Breast epithelium (tissue), 4 donors: ENCODE results near the gene C9orf152. TPM values are rescaled to one million over a fixed set of nuclear protein-coding genes. Genes with fewer than 3 reads are reported as not detected.
"Not testable (repeated sequence)": the region's sequence is repeated elsewhere in the genome, so short reads cannot be mapped to it uniquely, and the experiment has no call there.

ENCODE experiments used
- DNase-seq, 2 donors: peaks; one replicate each; pipeline ENCODE4 v3.0.0-alpha.2; 2019; ENCODE audit warnings: low spot score in 2 of 2
- H3K27ac ChIP-seq, 2 donors: fragments of 200-600 bp; sonication (generic) in 1 of 2; one replicate each; pipeline ENCODE4 v1.5.1; 2016 to 2019; ENCODE audit warnings: mild to moderate bottlenecking in 1 of 2
- H3K27me3 ChIP-seq, 2 donors: fragments of 200-600 bp; sonication (generic) in 1 of 2; one replicate each; pipeline versions ENCODE4 v1.5.1 to v1.6.0; 2017 to 2019; ENCODE audit warnings: control low read depth in 1 of 2, mild to moderate bottlenecking in 1 of 2
- H3K36me3 ChIP-seq: fragments of 200-600 bp; one replicate; pipeline ENCODE4 v1.5.1; 2019
- H3K4me1 ChIP-seq, 2 donors: fragments of 200-600 bp; sonication (generic); one replicate each; pipeline ENCODE4 v1.5.1; 2016 to 2019; ENCODE audit warnings: control low read depth in 1 of 2
- H3K4me3 ChIP-seq, 3 donors: fragments of 200-600 bp; sonication (generic); 1 replicate in 2 of 3; 2 replicates in 1 of 3; pipeline ENCODE4 v1.5.1; 2016 to 2019; ENCODE audit warnings: mild to moderate bottlenecking in 3 of 3, moderate library complexity in 2 of 3
- H3K9me3 ChIP-seq, 2 donors: fragments of 200-600 bp; sonication (generic) in 1 of 2; one replicate each; pipeline ENCODE4 v1.5.1; 2016 to 2019; ENCODE audit warnings: control low read depth in 1 of 2
- CTCF ChIP-seq, 3 donors: fragments of 450-650 bp; IDR thresholded peaks; one replicate each; pipeline ENCODE4 v1.5.1; 2016 to 2017; ENCODE audit warnings: antibody characterized with exemption in 3 of 3, mild to moderate bottlenecking in 3 of 3, moderate library complexity in 3 of 3
- POLR2A ChIP-seq: fragments of 450-650 bp; IDR thresholded peaks from one replicate; pipeline ENCODE4 v1.6.1; 2016; ENCODE audit warnings: antibody characterized with exemption, mild to moderate bottlenecking, moderate library complexity
- POLR2AphosphoS5 ChIP-seq, 3 donors: sonication (generic); formaldehyde crosslinking; IDR thresholded peaks; one replicate each; pipeline ENCODE4 v1.6.1; 2017; ENCODE audit warnings: antibody characterized with exemption in 3 of 3
- intact Hi-C: fragments of 100-400 bp; cut with DNase I; formaldehyde crosslinking; loops from one replicate; pipeline ENCODE4 v1.15.1; 2023; ENCODE audit warnings: low total_unique reads
- total RNA-seq, 3 donors: library from RNA; depleted of rRNA; stranded (reverse); fragments of >200 nt; gene quantifications; one replicate each; pipeline ENCODE4 v1.1.0, GENCODE V29; 2016

The C9orf152 gene
- total RNA-seq, 3 donors from 2014 or later: 7.9 to 10.2 TPM; not detected in 1

GRCh38 chr9:110255034-110255462 lies 47.1 kb upstream of the C9orf152 start:
- Histone ChIP-seq H3K27me3 (no peaks in the 10 kb centered on the region), H3K9me3 (no peaks in the 10 kb centered on the region), H3K27ac (peak overlapping the region; percentile 91 to 96), H3K36me3 (no peaks in the 10 kb centered on the region), H3K4me3 (peak overlapping the region; percentile 91 to 98 (median 92)), H3K4me1 (peaks cover 0 to 9% of the 10 kb centered on the region in 2 donors)
- intact Hi-C loops: no loop called here
- TF ChIP-seq POLR2AphosphoS5 (IDR thresholded peaks at IDR 0.05) (no peak), CTCF (IDR thresholded peaks at IDR 0.05) (no peak), POLR2A (no peak)
- DNase-seq: no peak

GRCh38 chr9:110254500-110254899 lies 46.5 kb upstream of the C9orf152 start:
- no peaks in the 10 kb centered on the region for H3K36me3 ChIP-seq
- H3K4me3 ChIP-seq: peak overlapping the region; percentile 91 to 98 (median 92)
- no peaks in the 10 kb centered on the region for H3K9me3 ChIP-seq
- intact Hi-C loops: no loop called here
- peak overlapping the region; percentile 91 to 96 for H3K27ac ChIP-seq
- DNase-seq: no peak
- no peaks in the 10 kb centered on the region for H3K27me3 ChIP-seq
- no peak for TF ChIP-seq CTCF (IDR thresholded peaks at IDR 0.05)
- TF ChIP-seq POLR2A: no peak
- TF ChIP-seq POLR2AphosphoS5 (IDR thresholded peaks at IDR 0.05): no peak
- peaks cover 0 to 9% of the 10 kb centered on the region in 2 donors for H3K4me1 ChIP-seq

- peaks cover 0 to 9% of the 10 kb centered on the region in 2 donors for H3K4me1 ChIP-seq
- no peaks in the 10 kb centered on the region for H3K27me3 ChIP-seq
- DNase-seq: no peak
- no peaks in the 10 kb centered on the region for H3K36me3 ChIP-seq
- intact Hi-C loops: no loop called here
- H3K9me3 ChIP-seq: no peaks in the 10 kb centered on the region
- H3K27ac ChIP-seq: no peak overlapping the region
- TF ChIP-seq POLR2AphosphoS5 (IDR thresholded peaks at IDR 0.05) (no peak), POLR2A (no peak), CTCF (IDR thresholded peaks at IDR 0.05) (no peak)
- H3K4me3 ChIP-seq: no peak overlapping the region
Measured at GRCh38 chr9:110252509-110253139, 44.7 kb upstream of the C9orf152 start.

- H3K36me3 ChIP-seq, H3K9me3 ChIP-seq, H3K4me1 ChIP-seq, DNase-seq, H3K4me3 ChIP-seq, intact Hi-C loops, H3K27ac ChIP-seq, H3K27me3 ChIP-seq: not testable (repeated sequence)
Measured at GRCh38 chr9:110251770-110252169, 43.8 kb upstream of the C9orf152 start.

- H3K27ac ChIP-seq: no peak overlapping the region
- no peaks in the 10 kb centered on the region for H3K36me3 ChIP-seq
- H3K4me1 ChIP-seq: peaks cover 0 to 9% of the 10 kb centered on the region in 2 donors
- no peaks in the 10 kb centered on the region for H3K27me3 ChIP-seq
- H3K9me3 ChIP-seq: no peaks in the 10 kb centered on the region
- TF ChIP-seq CTCF (IDR thresholded peaks at IDR 0.05): no peak
- no peak for TF ChIP-seq POLR2A
- no peak for TF ChIP-seq POLR2AphosphoS5 (IDR thresholded peaks at IDR 0.05)
- no peak for DNase-seq
- no peak overlapping the region for H3K4me3 ChIP-seq
- intact Hi-C loops: no loop called here
Measured at GRCh38 chr9:110251212-110251611, 43.3 kb upstream of the C9orf152 start.
